Adipose tissue (tissue), 3 donors: ENCODE data around the gene STAB1. TPM values are rescaled to one million over a fixed set of nuclear protein-coding genes. Genes with fewer than 3 reads are reported as not detected.

Source experiments
- H3K27ac ChIP-seq: one replicate; pipeline ENCODE4 v1.5.1; 2013; ENCODE audit warnings: low read depth, low read length
- WGBS, 3 donors: extraction: QIAGEN DNeasy Blood & Tissue Kit; methylation state at CpG; one replicate each; pipeline ENCODE4 v1.1.7; 2013; 5-methylcytosine and 5-hydroxymethylcytosine counted together
- polyA plus RNA-seq, 3 donors: library from polyadenylated mRNA; stranded (reverse); fragments of 200-250 nt; gene quantifications; one replicate each; pipeline ENCODE4 v1.2.3, GENCODE V29; 2013
- donor health status: healthy with polysubstance abuse.
- donor health status: Bipolar disorder and iron deficiency.
- donor health status: healthy.

STAB1 gene
- polyA plus RNA-seq, 3 donors, result 22.6 to 199 (median 166) TPM

DNA sequence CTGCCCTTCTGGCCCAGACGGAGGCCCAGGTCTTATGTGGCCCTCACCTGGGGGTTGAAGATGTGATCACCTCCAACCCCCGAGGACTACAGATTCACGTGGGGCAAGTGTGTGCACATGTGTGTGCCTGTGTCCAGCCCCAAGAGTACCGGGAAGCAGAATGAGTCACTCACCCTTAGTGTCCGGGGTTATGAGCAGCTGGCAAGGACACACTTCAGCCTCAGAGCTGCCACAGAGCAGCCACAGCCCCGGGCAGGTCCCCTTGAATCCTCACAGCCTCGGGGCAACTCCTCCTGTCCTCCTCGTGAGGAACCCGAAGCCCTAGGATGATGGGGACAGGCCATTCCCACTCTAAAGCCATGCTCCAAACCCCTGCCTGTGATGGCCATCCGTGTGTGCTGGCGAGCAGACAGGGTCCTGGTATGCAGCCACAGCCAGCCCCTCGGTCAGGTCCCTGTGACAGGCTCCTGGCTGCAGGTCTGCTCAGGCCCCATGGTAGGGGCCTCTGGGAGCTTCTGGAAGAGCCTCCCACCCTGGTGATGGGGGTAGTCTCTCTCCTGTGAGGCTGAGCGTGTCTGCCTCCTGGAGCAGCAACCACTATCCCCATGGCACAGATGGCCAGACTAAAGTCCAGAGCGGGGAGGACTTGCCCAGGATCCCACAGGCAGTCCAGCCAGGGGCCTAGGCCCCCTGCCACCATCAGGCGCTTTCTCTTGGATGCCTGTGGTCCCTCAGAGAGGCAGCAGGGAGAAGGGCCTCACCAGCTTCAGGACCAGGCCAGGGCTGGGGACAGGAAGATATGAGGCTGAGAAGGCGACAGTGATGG lies 852 bp downstream of the STAB1 start:
- no peak overlapping the region for H3K27ac ChIP-seq
- WGBS, 3 donors, result 48 to 69% (median 56%) methylated on average over 16 of the region's 16 CpGs

DNA sequence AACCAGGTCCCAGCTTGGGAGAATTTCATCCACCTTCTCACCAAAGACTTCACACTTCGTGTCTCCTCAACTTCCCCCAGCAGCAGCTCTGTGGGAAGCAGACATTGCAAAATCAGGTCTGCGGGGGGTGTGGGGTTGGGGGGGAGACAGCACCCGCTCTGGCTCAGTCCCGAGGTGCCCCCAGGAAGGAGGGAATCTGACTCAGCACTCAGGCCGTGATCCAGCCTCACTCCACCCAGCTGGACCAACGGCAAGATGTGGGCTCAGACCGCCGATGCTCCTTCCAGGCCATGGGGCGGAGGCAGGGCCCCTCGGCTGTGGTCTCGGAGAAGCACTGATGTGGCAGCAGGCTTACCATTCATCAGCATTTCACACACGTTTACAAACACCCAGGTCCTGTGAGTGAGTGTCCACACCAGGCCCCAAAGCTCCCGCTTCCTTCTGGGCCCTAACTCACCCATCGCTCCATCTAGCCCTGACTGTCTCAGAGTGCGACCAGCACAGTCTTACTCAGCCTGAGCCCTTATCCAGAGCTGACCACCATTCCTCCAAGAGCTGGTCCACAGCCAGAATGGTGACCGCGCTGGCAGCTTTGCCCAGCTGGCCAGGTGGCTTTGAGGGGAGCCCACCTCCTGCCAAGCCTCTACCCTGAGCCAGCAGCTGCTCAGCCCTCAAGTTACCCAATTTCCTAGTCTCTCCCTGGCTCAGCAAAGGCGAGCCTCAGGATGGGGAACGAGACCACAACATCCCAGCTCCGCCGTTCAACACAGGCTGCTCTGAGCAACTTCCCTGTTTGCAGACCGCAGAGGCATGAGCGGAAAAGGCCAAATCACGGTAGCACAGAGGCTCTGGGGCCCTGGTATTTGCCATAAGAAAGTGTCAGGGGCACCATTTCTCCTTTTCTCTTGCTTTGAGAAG lies 3.3 kb downstream of the STAB1 start:
- H3K27ac ChIP-seq, result peak overlapping the region; percentile 43
- 41 to 81% (median 53%) methylated on average over 24 of the region's 24 CpGs for WGBS, 3 donors

DNA sequence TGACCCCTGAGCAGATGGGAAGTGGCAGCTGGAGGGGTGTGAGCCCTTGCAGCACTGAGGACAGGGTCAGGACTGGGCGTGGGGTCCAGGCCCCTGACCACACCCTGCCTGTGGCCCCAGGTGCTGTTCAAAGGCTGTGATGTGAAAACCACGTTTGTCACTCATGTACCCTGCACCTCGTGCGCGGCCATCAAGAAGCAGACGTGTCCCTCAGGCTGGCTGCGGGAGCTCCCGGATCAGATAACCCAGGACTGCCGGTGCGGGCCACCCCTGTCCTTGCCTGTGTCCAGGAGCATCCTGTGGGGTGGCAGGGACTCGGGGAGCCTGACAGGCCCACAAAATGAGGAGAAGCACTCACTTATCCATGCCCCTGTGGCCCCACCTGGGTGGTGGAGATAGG lies 5.9 kb downstream of the STAB1 start:
- 91 to 96% (median 91%) methylated on average over 11 of the region's 11 CpGs for WGBS, 3 donors
- H3K27ac ChIP-seq, result no peak overlapping the region

DNA sequence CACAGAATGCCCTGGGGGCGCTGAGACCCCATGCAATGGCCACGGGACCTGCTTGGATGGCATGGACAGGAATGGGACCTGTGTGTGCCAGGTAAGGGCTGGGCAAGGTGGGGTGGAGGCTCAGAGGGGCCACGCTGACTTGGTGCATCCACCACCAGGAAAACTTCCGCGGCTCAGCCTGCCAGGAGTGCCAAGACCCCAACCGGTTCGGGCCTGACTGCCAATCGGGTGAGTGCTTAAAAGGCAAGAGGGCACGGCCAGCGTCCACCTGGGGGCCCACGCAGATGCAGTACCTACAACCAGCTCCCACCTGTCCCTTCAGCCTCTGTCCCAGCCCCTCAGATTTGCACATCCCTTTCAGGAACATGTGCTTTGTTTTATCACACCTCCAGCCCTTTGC lies 6.9 kb downstream of the STAB1 start:
- WGBS, 3 donors, result 89 to 93% (median 92%) methylated on average over 9 to 11 of the region's 11 CpGs

DNA sequence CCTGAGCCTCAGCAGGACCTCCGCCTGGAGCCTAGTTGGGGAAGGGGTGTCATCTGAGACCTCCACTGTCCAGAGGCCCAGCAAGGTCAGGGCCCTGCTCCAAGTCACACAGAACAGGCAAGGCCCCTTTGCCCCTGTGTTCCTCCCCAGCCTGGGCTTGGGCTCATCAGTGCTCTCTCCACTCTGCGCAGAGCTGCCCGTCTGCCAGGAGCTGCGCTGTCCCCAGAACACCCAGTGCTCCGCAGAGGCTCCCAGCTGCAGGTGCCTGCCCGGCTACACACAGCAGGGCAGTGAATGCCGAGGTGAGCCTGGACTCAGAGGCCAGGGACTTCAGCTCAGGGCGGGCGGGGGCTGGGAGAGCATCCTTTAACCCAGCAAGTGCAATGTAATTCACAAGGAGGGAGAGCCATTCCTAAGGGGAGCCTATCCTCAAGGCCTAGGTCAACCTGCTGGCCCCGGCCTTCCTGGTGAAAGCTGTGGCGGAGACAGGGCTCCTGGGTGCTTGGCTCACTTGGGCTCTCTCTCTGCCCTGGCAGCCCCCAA lies 7.7 kb downstream of the STAB1 start:
- 94 to 96% (median 96%) methylated on average over 11 of the region's 11 CpGs for WGBS, 3 donors
- no peak overlapping the region for H3K27ac ChIP-seq

More for the DNA sequence above, 6.9 kb downstream of the STAB1 start:
- H3K27ac ChIP-seq, result no peak overlapping the region

DNA sequence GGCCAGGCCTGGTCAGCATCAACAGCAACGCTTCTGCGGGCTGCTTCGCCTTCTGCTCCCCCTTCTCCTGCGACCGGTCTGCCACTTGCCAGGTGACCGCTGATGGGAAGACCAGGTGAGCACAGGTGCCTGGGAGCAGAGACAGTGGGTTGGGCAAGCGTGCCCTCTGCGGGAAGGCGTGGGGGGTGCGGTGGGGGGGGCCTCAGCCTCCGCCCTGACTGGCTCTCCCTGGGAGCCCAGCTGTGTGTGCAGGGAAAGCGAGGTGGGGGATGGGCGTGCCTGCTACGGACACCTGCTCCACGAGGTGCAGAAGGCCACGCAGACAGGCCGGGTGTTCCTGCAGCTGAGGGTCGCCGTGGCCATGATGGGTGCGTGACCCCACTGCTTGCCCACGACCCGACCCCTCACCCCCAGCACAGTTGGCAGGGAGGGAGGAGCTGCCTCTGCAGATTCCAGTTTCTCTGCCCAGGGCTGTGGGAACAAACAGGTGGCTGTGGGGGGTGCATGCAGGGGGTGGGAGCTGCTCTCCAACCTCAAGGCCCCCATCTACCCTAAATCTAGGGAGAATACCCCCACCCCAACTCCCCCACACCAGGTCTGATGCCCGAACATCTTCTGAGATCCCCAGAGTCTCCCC lies 8.8 kb downstream of the STAB1 start:
- WGBS, 3 donors, result 37 to 78% (median 67%) methylated on average over 21 to 23 of the region's 23 CpGs

DNA sequence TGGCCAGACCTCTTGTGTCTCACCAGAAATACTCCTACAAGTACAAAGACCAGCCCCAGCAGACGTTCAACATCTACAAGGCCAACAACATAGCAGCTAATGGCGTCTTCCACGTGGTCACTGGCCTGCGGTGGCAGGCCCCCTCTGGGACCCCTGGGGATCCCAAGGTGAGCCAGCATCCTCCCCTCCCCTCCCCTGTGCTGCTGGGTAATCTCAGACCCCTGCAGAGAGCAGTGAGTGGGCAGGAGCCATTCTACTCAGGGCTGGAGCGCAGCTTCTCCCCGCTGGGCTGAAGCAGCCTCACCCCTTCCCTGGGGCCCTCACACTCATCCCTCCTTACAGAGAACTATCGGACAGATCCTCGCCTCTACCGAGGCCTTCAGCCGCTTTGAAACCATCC lies 9.8 kb downstream of the STAB1 start:
- 86 to 91% (median 86%) methylated on average over 10 of the region's 10 CpGs for WGBS, 3 donors
- H3K27ac ChIP-seq, result no peak overlapping the region

More for the DNA sequence above, 8.8 kb downstream of the STAB1 start:
- no peak overlapping the region for H3K27ac ChIP-seq

DNA sequence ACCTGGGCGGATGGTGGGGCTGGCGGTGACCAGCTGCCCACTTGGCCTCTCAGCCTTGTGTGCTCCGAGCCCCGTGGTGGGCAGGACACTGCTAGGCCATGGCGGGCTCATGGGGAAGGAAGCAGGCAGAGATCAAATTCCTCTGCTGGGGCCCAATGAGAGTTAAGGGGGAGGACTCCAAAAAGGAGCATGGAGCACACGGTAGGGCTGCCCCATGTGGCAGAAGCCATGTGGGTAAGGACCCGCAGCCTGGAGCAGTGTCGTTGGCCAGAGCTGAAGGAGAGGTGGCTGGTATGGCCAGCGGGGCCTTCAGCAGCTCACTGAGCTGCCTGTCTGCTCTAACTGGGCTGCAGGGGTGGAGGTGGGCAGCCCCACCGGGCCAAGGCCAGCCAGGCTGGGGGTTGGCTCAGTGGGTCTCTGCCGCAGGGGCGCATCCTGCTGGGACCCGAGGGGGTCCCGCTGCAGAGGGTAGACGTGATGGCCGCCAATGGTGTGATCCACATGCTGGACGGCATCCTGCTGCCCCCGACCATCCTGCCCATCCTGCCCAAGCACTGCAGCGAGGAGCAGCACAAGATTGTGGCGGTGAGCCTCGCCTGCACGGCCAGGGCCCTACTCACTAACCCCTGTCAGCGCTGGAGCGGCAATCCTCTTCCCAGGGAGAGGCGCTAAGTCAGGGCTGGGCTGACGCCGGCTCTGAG lies 11.3 kb downstream of the STAB1 start:
- H3K27ac ChIP-seq, result no peak overlapping the region
- 81 to 87% (median 87%) methylated on average over 26 to 27 of the region's 27 CpGs for WGBS, 3 donors

DNA sequence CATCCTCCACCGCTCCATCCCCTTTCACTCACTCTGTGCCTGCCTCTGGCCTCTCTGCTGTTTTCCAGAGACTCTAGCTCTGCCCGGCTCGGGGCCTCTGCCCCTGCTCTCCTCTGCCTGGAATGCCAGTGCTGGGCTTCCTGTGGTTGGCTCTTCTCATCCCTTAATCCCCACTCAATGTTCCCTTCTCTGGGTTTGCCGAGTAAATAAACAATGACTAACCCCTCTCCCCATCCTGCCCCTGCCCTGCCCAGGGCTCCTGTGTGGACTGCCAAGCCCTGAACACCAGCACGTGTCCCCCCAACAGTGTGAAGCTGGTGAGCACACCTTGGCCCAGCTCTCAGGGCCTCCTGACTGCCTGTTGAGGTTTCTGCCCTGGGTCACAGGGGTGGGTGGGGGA lies 12.2 kb downstream of the STAB1 start:
- H3K27ac ChIP-seq, result no peak overlapping the region
- WGBS, 3 donors, result 83 to 90% (median 87%) methylated on average over 5 of the region's 5 CpGs

DNA sequence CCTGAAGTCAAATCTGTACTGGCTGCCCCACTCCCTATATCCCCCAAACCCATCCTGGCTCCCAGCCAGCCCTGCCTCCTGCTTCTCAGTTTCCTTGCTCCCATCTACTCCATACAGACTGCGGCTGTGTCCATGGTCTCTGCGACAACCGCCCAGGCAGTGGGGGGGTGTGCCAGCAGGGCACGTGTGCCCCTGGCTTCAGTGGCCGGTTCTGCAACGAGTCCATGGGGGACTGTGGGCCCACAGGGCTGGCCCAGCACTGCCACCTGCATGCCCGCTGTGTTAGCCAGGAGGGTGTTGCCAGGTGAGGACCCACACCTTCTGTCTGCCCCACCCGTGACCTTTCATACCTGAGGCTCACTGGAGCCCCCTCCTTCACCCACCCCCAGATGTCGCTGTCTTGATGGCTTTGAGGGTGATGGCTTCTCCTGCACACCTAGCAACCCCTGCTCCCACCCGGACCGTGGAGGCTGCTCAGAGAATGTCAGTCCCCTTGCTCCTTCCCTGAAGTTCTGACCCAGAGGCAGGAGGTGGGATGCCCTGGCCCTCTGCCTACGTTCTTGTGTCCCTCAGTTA lies 14.7 kb downstream of the STAB1 start:
- no peak overlapping the region for H3K27ac ChIP-seq
- WGBS, 3 donors, result 76 to 84% (median 80%) methylated on average over 12 of the region's 12 CpGs

DNA sequence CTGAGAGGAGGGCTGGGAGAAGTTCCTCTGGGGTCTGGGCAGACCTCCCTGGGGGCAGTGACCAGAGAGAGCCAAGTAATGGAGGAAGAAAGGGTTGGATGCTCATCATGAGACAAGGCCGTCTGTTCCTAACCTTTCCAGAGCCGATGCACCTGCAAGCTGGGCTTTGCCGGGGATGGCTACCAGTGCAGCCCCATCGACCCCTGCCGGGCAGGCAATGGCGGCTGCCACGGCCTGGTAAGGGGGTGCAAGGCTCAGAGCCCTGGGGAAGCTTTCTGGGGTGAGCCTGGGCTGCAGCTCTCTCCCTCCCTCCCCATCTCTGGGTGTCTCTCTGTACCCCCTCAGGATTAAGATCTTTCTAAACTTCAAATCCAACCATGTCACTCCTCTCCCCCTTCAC lies 16.4 kb downstream of the STAB1 start:
- 87 to 94% (median 88%) methylated on average over 7 of the region's 7 CpGs for WGBS, 3 donors
- H3K27ac ChIP-seq, result no peak overlapping the region

DNA sequence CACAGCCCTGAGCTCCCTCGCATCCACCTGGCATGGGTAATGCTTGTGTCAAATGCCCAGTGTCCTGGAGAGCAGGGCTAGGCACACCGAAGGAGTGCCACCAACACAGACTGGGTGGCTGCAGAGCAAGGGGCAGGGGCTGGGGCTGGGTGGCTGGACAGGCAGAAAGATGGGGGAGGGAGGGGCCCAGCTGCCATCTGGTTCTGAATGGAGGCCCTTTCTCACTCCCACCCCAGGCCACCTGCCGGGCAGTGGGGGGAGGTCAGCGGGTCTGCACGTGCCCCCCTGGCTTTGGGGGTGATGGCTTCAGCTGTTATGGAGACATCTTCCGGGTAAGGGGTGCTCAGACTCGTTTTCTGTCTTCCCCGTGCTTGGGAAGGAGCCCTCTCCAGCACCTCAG lies 17.0 kb downstream of the STAB1 start:
- 68 to 74% (median 69%) methylated on average over 8 of the region's 8 CpGs for WGBS, 3 donors
- no peak overlapping the region for H3K27ac ChIP-seq

DNA sequence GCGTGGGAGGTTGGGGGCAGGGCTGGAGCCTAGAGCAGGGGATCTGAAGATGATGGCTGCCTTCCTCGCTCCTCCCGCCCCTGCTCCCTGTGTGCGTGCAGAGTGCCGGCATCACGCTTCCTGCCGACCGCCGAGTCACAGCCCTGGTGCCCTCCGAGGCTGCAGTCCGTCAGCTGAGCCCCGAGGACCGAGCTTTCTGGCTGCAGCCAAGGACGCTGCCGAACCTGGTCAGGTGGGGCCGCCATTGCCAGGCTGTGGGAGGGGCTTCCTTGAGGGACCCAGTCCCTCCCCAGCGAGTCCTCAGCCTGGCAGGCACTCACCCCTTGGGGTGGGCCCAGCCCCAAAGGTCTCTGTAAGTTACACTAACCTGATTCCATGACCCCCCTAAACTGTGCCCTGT lies 17.6 kb downstream of the STAB1 start:
- H3K27ac ChIP-seq, result no peak overlapping the region
- 77 to 82% (median 78%) methylated on average over 17 of the region's 17 CpGs for WGBS, 3 donors

DNA sequence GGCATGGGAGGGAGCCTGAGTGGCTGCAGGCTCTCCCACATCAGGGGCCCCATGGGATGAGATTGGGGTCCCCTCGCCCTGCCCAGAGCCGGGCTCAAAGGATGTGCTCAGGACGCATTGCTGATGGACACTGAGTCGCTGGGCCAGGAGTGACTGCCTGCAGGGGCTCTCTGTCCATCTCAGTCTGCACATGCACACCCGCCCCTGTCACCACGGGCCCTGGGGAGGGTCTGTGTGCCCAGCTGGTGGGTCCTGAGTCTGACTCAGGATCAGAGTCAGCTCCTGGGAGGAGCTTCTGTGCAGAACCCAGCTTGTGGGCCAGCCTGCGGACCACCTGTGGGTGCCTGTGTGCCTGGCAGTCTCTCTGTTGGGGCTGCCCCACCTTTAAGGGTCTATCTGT lies 18.1 kb downstream of the STAB1 start:
- 91 to 93% (median 93%) methylated on average over 7 of the region's 7 CpGs for WGBS, 3 donors
- H3K27ac ChIP-seq, result no peak overlapping the region

DNA sequence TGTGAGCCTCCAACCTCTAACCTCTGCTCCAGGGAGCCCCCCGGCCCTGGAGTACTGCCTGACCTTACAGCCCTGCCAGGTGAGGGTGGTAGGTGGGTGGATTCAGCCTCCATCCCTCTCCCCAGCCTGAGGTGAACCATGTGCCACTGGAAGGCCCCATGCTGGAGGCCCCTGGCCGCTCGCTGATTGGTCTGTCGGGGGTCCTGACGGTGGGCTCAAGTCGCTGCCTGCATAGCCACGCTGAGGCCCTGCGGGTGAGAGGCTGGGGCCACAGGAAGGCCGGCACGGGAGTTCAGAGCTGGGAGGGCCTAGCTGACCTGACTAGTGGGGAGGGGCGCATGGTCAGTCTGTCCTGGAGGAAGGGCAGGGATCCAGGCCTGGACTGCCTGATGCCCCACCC lies 19.4 kb downstream of the STAB1 start:
- H3K27ac ChIP-seq, result no peak overlapping the region
- 83 to 87% (median 86%) methylated on average over 11 of the region's 11 CpGs for WGBS, 3 donors

DNA sequence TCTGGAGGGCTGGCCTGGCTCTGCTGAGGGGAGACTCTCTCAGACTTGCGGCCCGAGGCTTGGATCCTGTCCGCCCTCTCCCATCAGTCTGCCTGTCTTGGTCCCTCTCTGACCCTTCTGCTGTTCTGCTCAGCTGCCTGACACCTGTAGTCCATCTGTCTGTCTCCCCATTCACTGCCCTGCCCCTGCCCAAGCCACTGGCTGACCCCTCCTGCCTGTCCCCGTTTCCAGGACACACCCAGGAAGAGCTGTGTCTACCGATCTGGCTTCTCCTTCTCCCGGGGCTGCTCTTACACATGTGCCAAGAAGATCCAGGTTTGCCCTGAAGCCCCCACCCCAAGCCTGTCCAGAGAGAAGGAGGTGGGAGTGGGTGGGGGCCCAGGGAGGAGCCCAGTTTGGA lies 20.1 kb downstream of the STAB1 start:
- WGBS, 3 donors, result 52 to 72% (median 55%) methylated on average over 6 of the region's 6 CpGs

DNA sequence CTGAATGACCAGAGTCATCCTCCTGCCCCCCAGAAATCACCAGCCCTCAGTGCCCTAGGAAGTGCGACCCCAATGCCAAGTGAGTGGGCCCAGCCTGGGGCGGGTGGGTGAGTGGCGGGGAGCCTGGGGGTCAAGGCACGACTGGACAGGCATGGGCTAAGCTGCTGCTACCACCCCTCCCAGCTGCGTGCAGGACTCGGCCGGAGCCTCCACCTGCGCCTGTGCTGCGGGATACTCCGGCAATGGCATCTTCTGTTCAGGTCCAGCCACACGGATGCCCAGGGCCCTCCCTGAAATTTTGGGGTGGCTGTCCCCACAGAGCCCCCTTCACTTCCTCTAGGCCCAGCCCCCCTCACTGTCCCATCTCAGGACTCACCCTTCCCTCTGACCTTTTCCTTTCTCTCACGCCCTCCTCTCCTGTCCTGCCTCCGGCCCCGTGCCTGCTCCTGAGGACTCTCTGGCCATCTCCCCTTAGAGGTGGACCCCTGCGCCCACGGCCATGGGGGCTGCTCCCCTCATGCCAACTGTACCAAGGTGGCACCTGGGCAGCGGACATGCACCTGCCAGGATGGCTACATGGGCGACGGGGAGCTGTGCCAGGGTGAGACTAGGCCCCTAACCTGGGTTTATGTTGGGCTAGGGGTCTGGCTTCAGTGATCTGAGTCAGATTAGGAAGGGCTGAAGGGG lies 21.5 kb downstream of the STAB1 start:
- 92 to 93% (median 93%) methylated on average over 17 to 19 of the region's 19 CpGs for WGBS, 3 donors
- H3K27ac ChIP-seq, result no peak overlapping the region

More for the DNA sequence above, 20.1 kb downstream of the STAB1 start:
- no peak overlapping the region for H3K27ac ChIP-seq
